Daoy (cell line): ENCODE measurements around the gene PRKD1. TPM values are rescaled to one million over a fixed set of nuclear protein-coding genes. Genes with fewer than 3 reads are reported as not detected.
A peak's percentile ranks its signal among the peaks of the same experiment; 100 is the strongest.

ENCODE experiments used
- DNase-seq: peaks from one replicate; pipeline ENCODE4 v3.0.0-alpha.2; 2015; ENCODE audit warnings: low read depth
- total RNA-seq: library from RNA; depleted of rRNA; stranded (reverse); fragments of >200 nt; shearing (Covaris generic); gene quantifications from 2 replicates; pipeline ENCODE4 v1.2.3, GENCODE V29; 2014

PRKD1 gene
- total RNA-seq, 1 experiment from 2014 or later = 3.3 TPM

GRCh38 chr14:29838752-29839151 is 88.9 kb downstream of the PRKD1 start:
- no peak for DNase-seq

- DNase-seq = no peak
These were observed 91.3 kb downstream of the PRKD1 start for GRCh38 chr14:29836395-29836794.

- DNase-seq = no peak
These were observed 95.6 kb downstream of the PRKD1 start for GRCh38 chr14:29832042-29832441.

- no peak for DNase-seq
These were observed 97.8 kb downstream of the PRKD1 start for GRCh38 chr14:29829851-29830250.

GRCh38 chr14:29823816-29824215 is 103.8 kb downstream of the PRKD1 start:
- no peak for DNase-seq

GRCh38 chr14:29822430-29822709 is 105.3 kb downstream of the PRKD1 start:
- DNase-seq = no peak

GRCh38 chr14:29821661-29822429 is 105.8 kb downstream of the PRKD1 start:
- no peak for DNase-seq

GRCh38 chr14:29821242-29821641 is 106.4 kb downstream of the PRKD1 start:
- DNase-seq = no peak

- no peak for DNase-seq
These were observed 106.9 kb downstream of the PRKD1 start for GRCh38 chr14:29820785-29821184.

GRCh38 chr14:29817767-29818405 is 109.8 kb downstream of the PRKD1 start:
- DNase-seq = no peak

- no peak for DNase-seq
These were observed 112.5 kb downstream of the PRKD1 start for GRCh38 chr14:29815016-29815674.

GRCh38 chr14:29814156-29815015 is 113.3 kb downstream of the PRKD1 start:
- DNase-seq = no peak

GRCh38 chr14:29810682-29811081 is 117.0 kb downstream of the PRKD1 start:
- no peak for DNase-seq

- no peak for DNase-seq
These were observed 117.6 kb downstream of the PRKD1 start for GRCh38 chr14:29810064-29810463.

- DNase-seq = no peak
These were observed 121.5 kb downstream of the PRKD1 start for GRCh38 chr14:29806124-29806517.

GRCh38 chr14:29805415-29806123 is 122.1 kb downstream of the PRKD1 start:
- peak; percentile 81 for DNase-seq

- no peak for DNase-seq
These were observed 123.0 kb downstream of the PRKD1 start for GRCh38 chr14:29804481-29805266.

- DNase-seq = no peak
These were observed 124.6 kb downstream of the PRKD1 start for GRCh38 chr14:29803045-29803444.

GRCh38 chr14:29802211-29802610 is 125.4 kb downstream of the PRKD1 start:
- DNase-seq = no peak

- no peak for DNase-seq
These were observed 126.7 kb downstream of the PRKD1 start for GRCh38 chr14:29800961-29801360.
